ENCODE results near the gene COG3.

DNA sequence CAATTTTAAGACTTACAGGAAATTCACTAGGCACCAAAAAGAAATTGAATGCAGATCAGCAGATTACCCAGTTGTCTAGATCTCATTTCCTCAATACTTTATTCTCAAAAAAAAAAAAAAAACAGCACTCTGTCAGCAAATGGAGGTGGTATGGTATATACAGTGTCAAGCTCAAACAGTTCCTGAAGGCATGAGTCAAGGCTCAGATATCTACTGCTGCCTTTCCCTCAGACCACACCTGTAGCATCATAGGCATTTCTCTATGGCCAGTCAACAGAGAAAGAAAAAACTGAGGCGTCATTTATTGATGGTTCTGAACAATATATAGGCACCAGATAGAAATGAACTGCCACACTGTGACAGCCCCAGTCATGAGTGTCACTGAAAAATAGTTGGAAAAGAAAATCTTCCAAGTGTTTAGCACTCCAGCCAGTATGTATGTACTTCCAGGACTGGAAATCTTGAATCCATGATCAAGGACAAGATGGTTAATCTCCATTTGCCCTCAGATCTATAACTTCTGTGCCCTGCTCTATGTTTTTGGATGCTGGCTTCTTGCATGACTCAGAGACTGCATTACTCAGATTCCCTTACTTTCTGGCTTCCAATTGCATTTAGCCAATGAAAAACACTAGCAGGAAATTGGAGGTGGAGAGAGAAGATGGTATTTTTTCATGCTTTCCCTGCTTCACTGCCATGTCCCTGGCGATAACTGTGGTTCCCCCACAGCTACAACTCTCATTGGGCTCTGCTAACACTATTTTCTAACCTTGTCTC is 8.4 kb upstream of the COG3 start:
- TF ChIP-seq, protein P1, sequence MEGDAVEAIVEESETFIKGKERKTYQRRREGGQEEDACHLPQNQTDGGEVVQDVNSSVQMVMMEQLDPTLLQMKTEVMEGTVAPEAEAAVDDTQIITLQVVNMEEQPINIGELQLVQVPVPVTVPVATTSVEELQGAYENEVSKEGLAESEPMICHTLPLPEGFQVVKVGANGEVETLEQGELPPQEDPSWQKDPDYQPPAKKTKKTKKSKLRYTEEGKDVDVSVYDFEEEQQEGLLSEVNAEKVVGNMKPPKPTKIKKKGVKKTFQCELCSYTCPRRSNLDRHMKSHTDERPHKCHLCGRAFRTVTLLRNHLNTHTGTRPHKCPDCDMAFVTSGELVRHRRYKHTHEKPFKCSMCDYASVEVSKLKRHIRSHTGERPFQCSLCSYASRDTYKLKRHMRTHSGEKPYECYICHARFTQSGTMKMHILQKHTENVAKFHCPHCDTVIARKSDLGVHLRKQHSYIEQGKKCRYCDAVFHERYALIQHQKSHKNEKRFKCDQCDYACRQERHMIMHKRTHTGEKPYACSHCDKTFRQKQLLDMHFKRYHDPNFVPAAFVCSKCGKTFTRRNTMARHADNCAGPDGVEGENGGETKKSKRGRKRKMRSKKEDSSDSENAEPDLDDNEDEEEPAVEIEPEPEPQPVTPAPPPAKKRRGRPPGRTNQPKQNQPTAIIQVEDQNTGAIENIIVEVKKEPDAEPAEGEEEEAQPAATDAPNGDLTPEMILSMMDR (IDR thresholded peaks at IDR 0.05), result no peak
- no peak for TF ChIP-seq POLR2AphosphoS5 (IDR thresholded peaks at IDR 0.05)
- no peak for TF ChIP-seq POLR2A (IDR thresholded peaks at IDR 0.05)
